Activated naive CD4-positive, alpha-beta T cell treated with anti-CD3 and anti-CD28 coated beads for 36 hours (primary cell): ENCODE measurements around the gene TUBGCP4. TPM values are rescaled to one million over a fixed set of nuclear protein-coding genes. Genes with fewer than 3 reads are reported as not detected.
A peak's percentile ranks its signal among the peaks of the same experiment; 100 is the strongest.

Experiments
- CTCF ChIA-PET: fragments of 350-600 bp; sonication (Branson Sonifier 250); formaldehyde crosslinking; loops from one replicate; lab custom pipeline; 2021; ENCODE audit warnings: antibody characterized with exemption; lab: Charles Lee
- DNase-seq: peaks from one replicate; pipeline ENCODE4 v3.0.0-alpha.2; 2020
- H3K27ac Mint-ChIP-seq: one replicate; pipeline ENCODE4 v1.8.0; 2021; ENCODE audit warnings: mild to moderate bottlenecking, mixed read lengths
- H3K27me3 Mint-ChIP-seq: one replicate; pipeline ENCODE4 v1.8.0; 2021; ENCODE audit warnings: low read depth, mixed read lengths
- H3K36me3 Mint-ChIP-seq: one replicate; pipeline ENCODE4 v1.8.0; 2021; ENCODE audit warnings: low read depth, mixed read lengths
- H3K4me1 Mint-ChIP-seq: one replicate; pipeline ENCODE4 v1.8.0; 2021; ENCODE audit warnings: low read depth, mixed read lengths
- H3K4me3 Mint-ChIP-seq: one replicate; pipeline ENCODE4 v1.8.0; 2021; ENCODE audit warnings: mild to moderate bottlenecking, moderate library complexity, mixed read lengths
- H3K9me3 Mint-ChIP-seq: one replicate; pipeline ENCODE4 v1.8.0; 2021; ENCODE audit warnings: mixed read lengths
- intact Hi-C: fragments of 100-400 bp; cut with micrococcal nuclease; formaldehyde crosslinking; loops from one replicate; pipeline ENCODE4 v1.15.1; 2023
- total RNA-seq, 2 experiments: library from RNA; stranded (reverse); gene quantifications; one replicate each; pipeline ENCODE4 v1.2.3, GENCODE V29; 2021

TUBGCP4 gene
- total RNA-seq, 2 experiments from 2014 or later: 34.5 to 35.3 TPM

DNA sequence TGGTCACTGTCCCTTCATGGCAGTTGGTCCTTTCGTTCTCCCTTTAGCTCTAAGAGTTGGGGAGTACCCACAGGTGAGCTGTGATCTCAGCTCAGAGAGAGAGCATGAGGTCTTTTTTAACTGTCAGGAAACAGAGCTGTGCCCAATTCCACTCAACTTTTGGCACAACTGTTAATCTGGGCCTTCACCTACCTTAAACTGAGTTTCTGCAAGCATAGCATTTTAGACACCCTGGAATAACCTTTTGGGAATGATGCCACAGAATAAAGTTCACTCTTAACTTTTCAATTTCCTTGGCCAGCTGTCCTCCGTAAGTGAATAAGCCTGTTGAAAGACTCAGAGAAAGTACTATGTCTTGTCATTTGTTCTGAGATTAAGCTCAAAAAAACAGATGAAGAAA, 35.9 kb downstream of the TUBGCP4 start:
- Mint-ChIP-seq H3K4me3 (no peak overlapping the region), H3K27ac (no peak overlapping the region), H3K27me3 (no peaks in the 10 kb centered on the region), H3K9me3 (no peaks in the 10 kb centered on the region), H3K36me3 (peaks cover 27% of the 10 kb centered on the region), H3K4me1 (no peaks in the 10 kb centered on the region)
- DNase-seq: no peak
- intact Hi-C loops: no loop called here
- CTCF ChIA-PET: interaction anchor here (1.1 kb wide), 1 partner anchor 22 kb away, joined by 3 read pairs; no protein-coding TSS in a partner anchor

DNA sequence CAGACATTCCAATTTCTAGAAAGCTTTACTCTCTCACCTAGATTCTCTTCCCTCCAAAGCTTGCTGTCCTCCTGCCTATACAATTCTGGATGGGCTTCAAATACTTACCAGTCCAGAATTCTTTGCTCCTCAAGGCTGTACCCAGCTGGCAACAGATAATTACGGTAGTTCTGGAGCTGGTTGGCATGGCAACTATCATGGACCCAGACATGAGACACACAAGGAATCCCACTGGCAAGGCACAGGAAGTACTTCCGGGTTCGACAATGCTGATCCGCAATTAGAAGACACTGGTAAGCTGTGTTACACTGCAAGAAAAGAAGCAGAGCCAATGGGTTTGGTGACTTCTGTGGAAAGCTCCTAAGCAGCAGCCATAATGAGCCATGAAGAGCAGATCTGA, 37.9 kb downstream of the TUBGCP4 start:
- Mint-ChIP-seq H3K4me1 (no peaks in the 10 kb centered on the region), H3K9me3 (no peaks in the 10 kb centered on the region), H3K27ac (no peak overlapping the region), H3K36me3 (peaks cover 29% of the 10 kb centered on the region), H3K27me3 (no peaks in the 10 kb centered on the region), H3K4me3 (no peak overlapping the region)
- no peak for DNase-seq
- intact Hi-C loops: no loop called here
- CTCF ChIA-PET: no interaction called here

DNA sequence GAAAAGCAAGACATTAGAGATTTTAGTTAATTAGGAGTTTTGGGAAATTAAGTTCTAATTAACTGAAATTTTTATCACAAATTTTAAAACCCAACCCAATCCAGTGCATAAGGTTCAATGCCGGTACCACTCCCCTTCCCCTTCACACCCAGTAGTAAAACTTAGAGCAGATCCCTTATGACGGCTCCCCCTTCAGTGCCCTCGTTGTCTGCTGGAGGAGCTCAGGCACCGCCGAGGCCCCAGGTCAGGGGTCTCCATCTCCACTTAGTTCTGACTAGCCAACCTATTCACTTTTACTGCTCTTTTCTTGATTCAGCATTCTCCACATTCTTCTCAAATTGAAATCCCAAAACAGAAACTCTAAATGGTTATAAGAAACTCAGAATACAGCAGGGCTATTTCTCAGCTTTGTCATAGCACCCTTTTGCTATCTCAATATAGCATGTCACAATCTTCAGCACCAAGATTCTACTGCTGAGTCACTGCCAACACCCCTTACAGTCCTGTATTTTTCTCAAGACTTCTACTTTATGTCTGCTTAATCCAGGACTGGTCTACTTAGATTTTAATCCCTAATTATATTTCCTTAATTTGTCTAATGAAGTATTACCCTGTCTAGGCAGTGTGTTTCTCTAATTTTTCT, 39.8 kb downstream of the TUBGCP4 start:
- peak overlapping the region; percentile 46 for H3K27ac Mint-ChIP-seq
- intact Hi-C loops: no loop called here
- H3K4me1 Mint-ChIP-seq: no peaks in the 10 kb centered on the region
- CTCF ChIA-PET: interaction anchor here (0.6 kb wide), 1 partner anchor 210 kb away, joined by 3 read pairs; no protein-coding TSS in a partner anchor
- H3K4me3 Mint-ChIP-seq: no peak overlapping the region
- no peaks in the 10 kb centered on the region for H3K27me3 Mint-ChIP-seq
- H3K9me3 Mint-ChIP-seq: no peaks in the 10 kb centered on the region
- H3K36me3 Mint-ChIP-seq: peaks cover 26% of the 10 kb centered on the region
- no peak for DNase-seq

DNA sequence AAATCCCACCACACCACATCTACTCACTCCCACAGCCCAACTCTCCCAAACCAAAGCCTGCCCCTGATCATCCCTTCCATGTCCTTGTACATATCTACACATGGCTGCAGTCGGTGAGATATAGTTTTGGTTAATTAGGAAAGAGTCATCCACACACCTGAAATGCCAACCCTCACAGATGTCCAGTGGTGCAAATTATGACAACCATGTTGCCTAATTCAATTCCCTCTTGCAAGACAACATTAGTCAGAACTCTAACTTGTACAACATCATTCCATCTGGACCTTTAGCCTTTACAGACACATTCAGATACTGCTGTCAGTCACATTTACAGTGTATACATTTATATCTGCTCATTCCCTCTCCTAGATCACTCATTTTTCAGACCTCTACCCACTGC, 41.2 kb downstream of the TUBGCP4 start:
- no peaks in the 10 kb centered on the region for H3K4me1 Mint-ChIP-seq
- no peak for DNase-seq
- CTCF ChIA-PET: no interaction called here
- no peak overlapping the region for H3K4me3 Mint-ChIP-seq
- H3K9me3 Mint-ChIP-seq: no peaks in the 10 kb centered on the region
- H3K36me3 Mint-ChIP-seq: peaks cover 21% of the 10 kb centered on the region
- intact Hi-C loops: no loop called here
- H3K27me3 Mint-ChIP-seq: no peaks in the 10 kb centered on the region
- no peak overlapping the region for H3K27ac Mint-ChIP-seq

DNA sequence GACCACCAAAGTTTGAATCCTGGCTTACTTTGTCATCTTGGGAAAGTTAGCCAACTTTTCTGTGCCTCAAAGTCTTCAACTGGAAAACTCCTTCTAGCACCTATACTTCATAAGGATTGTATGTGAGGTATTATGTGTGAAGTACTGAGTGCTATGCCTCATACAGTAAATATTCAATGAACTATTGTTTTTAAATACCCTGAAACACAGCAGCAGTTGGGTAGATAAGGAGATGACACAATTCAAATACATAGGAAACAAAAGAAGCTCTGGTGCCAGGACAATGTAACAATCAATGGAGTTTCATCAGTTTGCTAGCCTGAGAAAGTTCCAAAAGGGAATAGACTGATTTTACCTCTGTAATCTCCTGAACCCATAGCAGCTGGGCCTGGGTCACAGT, 43.3 kb downstream of the TUBGCP4 start:
- Mint-ChIP-seq H3K4me3 (no peak overlapping the region), H3K27me3 (no peaks in the 10 kb centered on the region), H3K4me1 (no peaks in the 10 kb centered on the region), H3K27ac (no peak overlapping the region), H3K9me3 (no peaks in the 10 kb centered on the region), H3K36me3 (peaks cover 21% of the 10 kb centered on the region)
- intact Hi-C loops: no loop called here
- no peak for DNase-seq
- CTCF ChIA-PET: no interaction called here

DNA sequence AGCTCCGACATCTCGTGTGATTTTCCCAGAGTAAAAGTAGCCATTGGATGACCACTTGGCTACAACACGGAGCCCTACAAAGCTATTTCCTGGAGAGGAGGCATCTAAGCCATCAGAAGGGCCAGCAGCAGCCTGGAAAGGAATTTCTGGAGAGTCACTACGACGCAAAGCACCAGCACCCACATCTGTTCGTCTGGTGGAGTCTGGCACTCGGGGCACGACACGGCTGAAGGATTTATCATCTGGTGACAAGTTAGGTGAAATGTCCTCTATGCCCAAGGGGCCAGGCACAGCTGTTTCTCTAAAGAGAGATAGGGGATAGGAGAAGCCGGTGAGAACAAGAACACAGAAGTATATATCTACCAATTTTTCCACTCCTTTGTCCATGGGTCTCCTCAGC, 49.5 kb downstream of the TUBGCP4 start:
- intact Hi-C loops: no loop called here
- peaks cover 9% of the 10 kb centered on the region for H3K4me1 Mint-ChIP-seq
- no peaks in the 10 kb centered on the region for H3K9me3 Mint-ChIP-seq
- no peaks in the 10 kb centered on the region for H3K27me3 Mint-ChIP-seq
- no peak overlapping the region for H3K4me3 Mint-ChIP-seq
- H3K36me3 Mint-ChIP-seq: peaks cover 29% of the 10 kb centered on the region
- no peak for DNase-seq
- CTCF ChIA-PET: interaction anchor here (1.6 kb wide), 1 partner anchor 44 kb away, joined by 5 read pairs; no protein-coding TSS in a partner anchor
- H3K27ac Mint-ChIP-seq: peak overlapping the region; percentile 20

DNA sequence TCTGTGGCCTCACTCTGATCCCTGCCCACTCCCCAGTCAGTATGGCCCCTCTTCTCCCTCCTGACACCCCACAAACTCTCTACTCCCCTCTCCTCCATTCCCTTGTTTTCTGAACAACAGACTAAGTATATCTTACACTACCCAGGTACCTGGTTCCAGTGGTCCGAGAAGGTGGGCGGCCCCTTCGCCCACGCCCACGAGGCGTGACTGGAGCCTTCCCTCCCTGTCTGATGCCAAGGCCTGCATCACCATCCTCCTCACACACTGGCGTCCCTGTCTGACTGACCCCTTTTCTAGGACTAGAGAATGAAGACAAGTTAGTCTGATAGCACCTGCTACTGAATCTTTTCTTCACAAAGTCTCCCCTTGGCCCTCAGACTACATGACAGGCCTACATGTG, 50.0 kb downstream of the TUBGCP4 start:
- Mint-ChIP-seq H3K4me3 (no peak overlapping the region), H3K4me1 (peaks cover 9% of the 10 kb centered on the region), H3K9me3 (no peaks in the 10 kb centered on the region), H3K27me3 (no peaks in the 10 kb centered on the region), H3K27ac (no peak overlapping the region), H3K36me3 (peaks cover 29% of the 10 kb centered on the region)
- CTCF ChIA-PET: interaction anchor here (0.6 to 1.2 kb wide), 2 partner anchors 20 to 556 kb away, joined by 5 read pairs; no protein-coding TSS in a partner anchor
- intact Hi-C loops: no loop called here
- no peak for DNase-seq

DNA sequence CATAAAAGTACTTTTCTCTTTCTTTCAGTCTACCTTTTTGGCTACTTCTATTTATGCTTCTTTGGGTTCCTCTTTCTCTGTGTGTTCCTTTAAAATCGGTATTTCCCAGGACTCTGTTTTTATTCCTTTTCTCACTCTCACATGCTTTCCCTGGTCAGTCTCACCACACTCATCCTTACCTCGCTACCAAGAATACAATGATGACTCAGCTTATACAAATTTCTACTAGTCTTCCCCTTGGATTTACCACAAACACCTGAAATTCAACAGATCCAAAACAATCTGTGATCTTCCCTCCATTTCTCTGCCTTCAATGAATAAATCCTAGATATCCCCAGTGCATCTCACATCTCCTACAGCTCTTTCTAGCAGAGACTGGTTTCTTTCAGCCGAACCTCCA, 52.9 kb downstream of the TUBGCP4 start:
- no peaks in the 10 kb centered on the region for H3K9me3 Mint-ChIP-seq
- H3K4me3 Mint-ChIP-seq: no peak overlapping the region
- peaks cover 9% of the 10 kb centered on the region for H3K4me1 Mint-ChIP-seq
- H3K27ac Mint-ChIP-seq: no peak overlapping the region
- intact Hi-C loops: no loop called here
- no peaks in the 10 kb centered on the region for H3K27me3 Mint-ChIP-seq
- DNase-seq: no peak
- H3K36me3 Mint-ChIP-seq: peaks cover 42% of the 10 kb centered on the region
- CTCF ChIA-PET: interaction anchor here (1.1 kb wide), 1 partner anchor 47 kb away, joined by 4 read pairs; no protein-coding TSS in a partner anchor

DNA sequence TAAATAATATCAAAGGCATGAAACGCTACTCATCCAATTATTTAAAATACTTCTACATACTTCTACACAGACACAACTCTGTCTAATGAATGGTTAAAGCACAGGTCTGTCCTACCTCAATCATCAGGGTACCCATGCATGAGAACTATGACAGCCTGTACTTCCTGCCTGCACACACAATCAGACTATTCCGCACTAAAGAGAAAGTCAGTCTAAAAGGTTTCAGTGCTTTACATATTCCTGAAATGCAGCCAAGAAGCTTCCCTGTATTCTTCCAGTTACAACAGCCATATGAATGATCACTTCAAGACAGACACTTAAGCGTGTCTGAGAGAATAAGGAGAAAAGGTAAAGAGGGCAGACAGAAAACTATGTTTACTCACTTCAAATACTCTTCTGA, 58.8 kb downstream of the TUBGCP4 start:
- intact Hi-C loops: no loop called here
- H3K4me3 Mint-ChIP-seq: no peak overlapping the region
- DNase-seq: no peak
- H3K9me3 Mint-ChIP-seq: no peaks in the 10 kb centered on the region
- CTCF ChIA-PET: no interaction called here
- H3K36me3 Mint-ChIP-seq: peaks cover 27% of the 10 kb centered on the region
- H3K4me1 Mint-ChIP-seq: no peaks in the 10 kb centered on the region
- no peaks in the 10 kb centered on the region for H3K27me3 Mint-ChIP-seq
- H3K27ac Mint-ChIP-seq: no peak overlapping the region

DNA sequence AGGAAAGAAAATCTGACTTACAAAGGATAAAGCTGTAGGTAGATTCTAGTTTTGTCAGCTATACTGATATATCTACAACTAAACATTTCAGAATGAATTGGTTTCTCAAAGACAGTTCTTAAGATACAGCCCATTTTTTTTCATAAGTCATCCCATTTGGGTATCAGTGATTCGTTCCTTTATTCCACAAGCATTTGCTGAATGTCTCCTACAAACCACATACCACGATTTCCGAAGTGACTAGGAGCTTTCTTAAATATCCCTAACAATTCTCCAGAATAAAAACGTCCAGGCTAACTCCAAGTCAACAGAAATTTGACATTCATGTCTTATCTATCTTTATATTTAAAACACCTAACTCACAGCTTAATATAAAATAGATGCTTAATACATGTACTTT, 62.3 kb downstream of the TUBGCP4 start:
- H3K4me3 Mint-ChIP-seq: no peak overlapping the region
- no peak for DNase-seq
- H3K27ac Mint-ChIP-seq: no peak overlapping the region
- H3K36me3 Mint-ChIP-seq: peaks cover 9% of the 10 kb centered on the region
- no peaks in the 10 kb centered on the region for H3K4me1 Mint-ChIP-seq
- no peaks in the 10 kb centered on the region for H3K27me3 Mint-ChIP-seq
- H3K9me3 Mint-ChIP-seq: no peaks in the 10 kb centered on the region
- CTCF ChIA-PET: interaction anchor here (1.2 kb wide), 1 partner anchor 80 kb away, joined by 4 read pairs; no protein-coding TSS in a partner anchor
- intact Hi-C loops: no loop called here

DNA sequence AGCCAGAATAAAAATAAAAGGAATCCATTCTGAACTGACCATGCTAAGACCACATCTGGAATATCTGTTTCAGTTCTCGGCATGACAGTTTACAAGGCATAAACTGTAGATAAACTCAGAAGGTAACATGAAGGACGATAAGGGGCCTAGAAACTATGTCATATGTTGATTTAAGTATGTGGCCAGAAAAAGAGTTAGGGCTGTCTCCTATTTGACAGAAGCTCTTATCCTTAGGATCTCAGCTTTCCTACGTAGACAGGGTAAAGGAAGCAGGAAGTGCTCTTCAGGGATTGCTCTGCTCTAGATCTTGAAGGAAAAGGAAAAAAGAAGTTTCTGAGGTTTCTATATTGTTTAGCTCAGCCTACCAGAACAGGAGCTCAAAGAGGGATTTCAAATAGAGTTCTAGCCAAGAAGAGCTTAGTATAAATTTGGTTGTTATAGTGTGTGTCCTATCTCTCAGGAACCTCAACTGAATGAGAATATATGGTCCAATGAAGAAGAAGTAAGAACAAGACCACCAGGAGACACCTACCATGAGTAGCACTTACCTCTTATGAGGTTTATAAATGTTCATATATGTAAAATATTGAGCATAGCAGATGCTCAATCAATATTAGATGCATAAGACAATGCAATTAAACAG, 62.9 kb downstream of the TUBGCP4 start:
- intact Hi-C loops: no loop called here
- Mint-ChIP-seq H3K27me3 (no peaks in the 10 kb centered on the region), H3K4me3 (no peak overlapping the region), H3K9me3 (no peaks in the 10 kb centered on the region), H3K36me3 (peaks cover 9% of the 10 kb centered on the region), H3K27ac (no peak overlapping the region), H3K4me1 (no peaks in the 10 kb centered on the region)
- DNase-seq: no peak
- CTCF ChIA-PET: interaction anchor here (1.2 kb wide), 1 partner anchor 79 kb away, joined by 4 read pairs; no protein-coding TSS in a partner anchor

DNA sequence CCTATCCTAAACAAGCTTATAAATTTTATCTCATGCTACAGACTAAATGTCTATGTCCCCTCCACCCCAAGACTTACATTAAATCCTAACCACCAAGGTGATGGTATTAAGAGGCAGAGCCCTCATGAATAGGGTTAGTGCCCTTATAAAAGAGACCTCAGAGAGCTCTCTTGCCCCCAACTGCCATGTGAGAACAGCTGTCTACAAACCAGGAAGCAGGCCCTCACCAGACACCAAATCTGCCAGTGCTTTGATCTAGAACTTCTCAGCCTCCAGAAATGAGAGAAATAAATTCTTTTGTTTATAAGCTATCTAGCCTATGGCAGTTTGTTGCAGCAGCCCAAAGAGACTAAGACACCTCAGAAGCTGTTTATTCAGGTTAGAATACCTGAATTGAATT, 63.5 kb downstream of the TUBGCP4 start:
- peaks cover 9% of the 10 kb centered on the region for H3K36me3 Mint-ChIP-seq
- DNase-seq: no peak
- no peak overlapping the region for H3K4me3 Mint-ChIP-seq
- CTCF ChIA-PET: no interaction called here
- no peaks in the 10 kb centered on the region for H3K27me3 Mint-ChIP-seq
- no peak overlapping the region for H3K27ac Mint-ChIP-seq
- intact Hi-C loops: no loop called here
- no peaks in the 10 kb centered on the region for H3K4me1 Mint-ChIP-seq
- H3K9me3 Mint-ChIP-seq: no peaks in the 10 kb centered on the region

DNA sequence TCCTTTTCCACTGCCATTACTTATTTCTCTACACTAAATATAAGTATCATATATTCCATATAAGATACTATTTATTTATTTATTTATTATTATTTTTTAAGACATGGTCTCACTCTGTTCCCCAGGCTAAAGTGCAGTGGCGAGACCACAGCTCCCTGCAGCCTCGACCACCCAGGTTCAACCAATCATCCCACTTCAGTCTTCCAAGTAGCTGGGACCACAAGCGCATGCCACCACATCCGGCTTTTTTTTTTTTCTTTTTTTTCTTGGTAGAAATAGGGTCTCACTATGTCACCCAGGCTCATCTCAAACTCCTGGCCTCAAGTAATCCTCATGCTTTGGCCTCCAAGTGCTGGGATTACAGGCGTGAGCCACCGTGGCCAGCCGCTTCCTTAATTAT, 65.5 kb downstream of the TUBGCP4 start:
- Mint-ChIP-seq H3K27ac (no peak overlapping the region), H3K4me3 (no peak overlapping the region), H3K4me1 (peaks cover 7% of the 10 kb centered on the region), H3K36me3 (peaks cover 9% of the 10 kb centered on the region), H3K27me3 (no peaks in the 10 kb centered on the region), H3K9me3 (no peaks in the 10 kb centered on the region)
- no peak for DNase-seq
- intact Hi-C loops: no loop called here
- CTCF ChIA-PET: interaction anchor here (0.6 kb wide), 1 partner anchor 112 kb away, joined by 4 read pairs; no protein-coding TSS in a partner anchor
